Activated T-helper 9 cell treated with anti-CD3 and anti-CD28 coated beads, Interleukin-2, amount 50 U/mL, for 16 hours (primary cell): Measurements from ENCODE around the gene CYP19A1.

Experiments used
- DNase-seq: peaks from one replicate; pipeline ENCODE4 v3.0.0-alpha.2; 2020; ENCODE audit warnings: low read depth

CYP19A1 gene

DNA sequence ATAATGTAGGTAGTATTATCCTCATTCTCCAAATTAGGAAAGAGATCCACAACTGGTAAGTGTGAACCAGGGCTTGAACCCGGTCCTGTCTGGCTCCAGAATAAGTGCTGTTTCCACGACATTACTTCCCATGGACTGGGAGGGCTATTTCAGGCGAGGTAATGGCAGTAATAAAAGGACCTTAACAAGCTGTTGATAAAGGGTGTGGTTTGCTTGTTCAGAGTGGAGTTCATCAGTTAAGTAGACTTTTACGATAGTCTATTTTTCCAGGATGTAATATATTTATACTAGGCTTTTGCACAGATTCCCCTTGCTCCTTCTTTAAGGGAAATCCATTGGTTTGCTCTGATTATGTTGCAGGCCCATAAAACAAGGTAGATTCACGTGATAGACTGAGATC lies 155.3 kb downstream of the CYP19A1 start:
- no peak for DNase-seq

DNA sequence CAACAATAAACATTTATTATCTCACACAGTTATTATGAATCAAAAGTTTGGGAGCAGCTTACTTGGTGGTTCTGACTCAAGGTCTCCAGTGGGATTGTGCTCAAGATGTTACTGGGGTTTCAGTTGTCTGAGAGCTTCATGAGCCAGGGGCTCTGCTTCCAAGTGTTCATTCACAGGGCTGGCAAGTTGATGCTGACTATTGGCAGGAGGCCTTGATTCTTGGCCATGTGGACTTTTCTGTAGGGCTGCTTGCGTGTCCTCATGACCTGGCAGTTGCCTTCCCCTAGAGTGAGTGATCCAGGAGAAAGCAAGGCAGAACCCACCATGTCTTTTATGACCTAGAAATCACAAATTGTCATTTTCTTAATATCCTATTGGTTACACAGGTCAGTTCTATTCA lies 156.5 kb downstream of the CYP19A1 start:
- DNase-seq, result no peak

DNA sequence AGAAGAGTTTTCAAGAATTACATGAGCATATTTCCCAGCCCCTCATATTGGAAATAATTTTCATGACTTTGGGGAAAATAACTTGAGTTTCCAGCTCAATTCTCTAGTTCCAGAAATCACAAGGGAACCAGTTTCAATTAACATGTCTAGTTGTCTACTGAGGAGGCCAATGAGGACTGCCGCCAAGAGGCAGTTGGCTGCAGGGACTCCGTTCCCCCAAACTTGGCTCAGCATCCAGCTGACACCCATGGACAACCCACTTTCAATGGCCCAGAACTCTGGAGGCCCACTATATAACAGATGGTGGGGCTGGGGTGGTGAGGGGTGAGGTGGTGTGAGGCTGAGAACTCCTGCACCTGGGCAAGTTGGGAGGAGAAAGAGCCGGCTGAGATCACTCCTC lies 157.2 kb downstream of the CYP19A1 start:
- no peak for DNase-seq

DNA sequence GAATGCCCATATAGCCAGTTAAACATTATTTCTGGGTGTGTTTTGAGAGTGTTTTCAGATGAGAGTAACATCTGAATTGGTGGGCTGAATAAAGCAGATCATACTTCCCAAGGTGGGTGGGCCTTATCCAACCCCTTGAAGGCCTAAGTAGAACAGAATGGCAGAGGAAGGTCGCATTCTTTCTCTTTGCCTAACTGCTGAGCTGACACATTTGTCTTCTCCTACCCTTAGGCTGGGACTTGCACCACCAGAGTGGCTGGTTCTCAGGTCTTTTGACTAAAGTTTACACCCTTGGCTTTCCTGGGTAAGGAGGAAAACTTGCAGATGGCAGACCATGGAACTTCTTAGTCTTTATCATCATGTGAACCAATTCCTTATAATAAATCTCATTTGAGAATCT lies 157.9 kb downstream of the CYP19A1 start:
- DNase-seq, result no peak

DNA sequence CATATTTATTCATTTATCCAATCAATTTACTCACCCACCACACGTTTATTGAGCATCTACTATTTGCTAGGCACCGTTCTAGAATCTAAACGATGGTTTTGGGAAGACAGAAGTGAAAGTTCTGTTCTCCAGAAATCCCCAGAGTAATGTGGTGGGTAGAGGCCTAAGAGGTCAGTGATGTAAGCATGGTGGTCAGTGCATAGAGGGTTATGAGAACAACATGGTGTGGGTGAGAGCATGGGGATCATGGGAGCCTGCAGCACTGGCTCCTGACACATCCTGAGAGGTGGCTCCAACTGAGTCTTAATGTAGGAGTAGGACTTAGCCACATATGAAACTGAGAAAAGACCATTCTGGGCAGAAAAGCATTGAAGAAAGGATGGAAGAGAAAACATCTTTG lies 158.4 kb downstream of the CYP19A1 start:
- no peak for DNase-seq

DNA sequence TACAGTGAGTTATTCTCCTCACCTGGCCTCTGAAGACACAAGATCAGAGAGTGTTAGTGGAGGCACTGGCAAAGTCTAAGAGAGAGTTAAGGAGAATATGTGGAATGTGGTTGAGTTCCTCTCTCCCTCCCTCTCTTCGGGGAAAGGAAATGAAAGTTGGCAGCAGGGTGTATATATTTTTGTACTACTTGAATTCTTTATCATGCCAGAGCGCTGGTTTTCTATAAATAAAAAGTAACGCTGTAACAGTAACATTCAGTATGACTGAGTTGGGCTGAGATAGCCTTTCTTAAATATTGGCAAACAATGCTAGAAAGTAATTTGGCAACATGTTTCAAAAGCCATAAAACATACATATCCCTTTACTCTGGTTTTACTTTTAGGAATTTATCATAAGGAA lies 166.2 kb downstream of the CYP19A1 start:
- no peak for DNase-seq

DNA sequence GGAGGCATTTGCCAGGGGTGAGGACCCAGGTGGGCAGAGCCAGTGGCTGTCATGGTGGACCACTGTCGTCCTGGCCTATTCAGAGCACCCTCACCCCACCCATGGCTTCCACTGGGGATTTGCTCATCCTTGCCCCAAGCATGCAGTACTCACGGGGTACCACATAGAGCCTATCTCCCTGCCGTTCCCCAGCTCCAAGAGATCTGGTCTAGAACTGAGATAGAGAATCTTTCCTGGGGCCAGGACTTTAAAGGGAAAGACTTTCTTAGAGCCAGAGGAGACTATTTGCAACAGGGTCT lies 166.8 kb downstream of the CYP19A1 start:
- DNase-seq, result no peak

DNA sequence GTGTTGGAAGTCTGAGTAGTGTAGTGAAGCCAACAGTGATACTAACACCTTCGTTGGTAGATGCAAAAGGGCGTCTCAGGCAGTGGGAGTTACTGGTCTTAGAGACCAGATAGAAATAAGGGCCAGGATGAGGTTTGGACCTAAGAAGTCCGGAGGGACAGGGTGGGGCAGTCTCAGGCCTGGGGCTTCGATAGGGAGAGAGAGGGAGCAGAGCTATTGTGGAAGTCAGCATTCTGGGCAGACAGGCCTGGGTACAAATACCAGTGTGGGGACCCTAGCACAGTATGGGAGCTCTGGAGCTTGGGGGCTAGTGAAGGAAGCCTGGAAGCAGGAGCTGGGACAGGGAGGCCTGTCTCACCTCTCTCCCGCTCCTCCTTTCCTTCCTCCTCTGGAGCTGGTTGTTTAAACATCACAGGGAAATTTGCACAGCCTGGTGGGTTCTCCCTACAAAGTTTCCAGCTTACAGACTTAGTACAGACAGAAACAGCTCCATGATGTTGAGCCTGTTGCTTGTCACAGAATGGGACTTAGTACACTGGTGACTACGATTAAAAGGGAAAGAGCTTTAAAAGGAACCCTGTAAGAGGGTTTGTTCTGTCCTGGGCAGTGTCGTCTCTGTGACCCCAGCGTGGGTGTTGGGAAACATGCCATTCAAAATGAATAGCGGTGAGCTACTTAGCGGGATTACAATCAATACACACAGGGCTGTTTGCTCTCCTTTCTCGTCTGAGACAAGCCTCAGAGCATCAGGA lies 167.3 kb downstream of the CYP19A1 start:
- no peak for DNase-seq

DNA sequence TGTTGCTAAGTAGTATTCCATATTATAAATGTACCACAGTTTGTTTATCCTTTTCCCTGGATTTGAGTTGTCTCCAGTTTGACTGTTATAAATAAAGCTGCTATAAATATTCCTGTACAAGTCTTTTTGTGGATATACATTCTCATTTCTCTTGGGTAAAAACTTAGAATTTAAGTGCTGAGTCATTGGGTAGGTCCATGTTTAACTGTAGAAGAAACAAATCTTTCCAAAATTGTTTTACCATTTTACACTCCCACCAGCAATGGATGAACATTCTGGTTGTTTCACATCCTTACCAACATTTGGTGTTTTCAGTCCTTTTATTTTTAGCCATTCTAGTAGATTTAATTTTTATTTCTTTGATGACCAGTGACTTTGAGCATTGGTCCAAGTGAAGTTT lies 169.7 kb downstream of the CYP19A1 start:
- DNase-seq, result no peak

DNA sequence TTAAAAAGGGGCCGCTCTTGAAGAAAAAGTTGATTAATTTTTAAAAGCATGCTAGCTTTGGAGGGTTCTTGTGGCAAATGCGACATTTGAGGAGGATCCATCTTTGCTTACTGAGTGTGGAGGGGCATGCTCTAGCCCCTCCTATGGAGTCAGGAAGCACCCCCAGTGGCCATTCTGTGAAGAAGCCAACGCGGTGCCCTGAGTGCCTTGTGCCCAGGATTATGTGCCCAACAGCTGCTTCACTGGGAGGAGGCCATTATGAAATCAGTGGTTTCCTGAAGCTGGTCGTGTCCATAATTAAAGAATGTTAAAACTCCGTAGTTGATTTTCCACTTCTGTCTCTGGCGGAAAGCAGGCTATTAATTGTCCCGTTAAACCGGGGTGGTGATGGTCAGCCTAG lies 174.6 kb downstream of the CYP19A1 start:
- no peak for DNase-seq

DNA sequence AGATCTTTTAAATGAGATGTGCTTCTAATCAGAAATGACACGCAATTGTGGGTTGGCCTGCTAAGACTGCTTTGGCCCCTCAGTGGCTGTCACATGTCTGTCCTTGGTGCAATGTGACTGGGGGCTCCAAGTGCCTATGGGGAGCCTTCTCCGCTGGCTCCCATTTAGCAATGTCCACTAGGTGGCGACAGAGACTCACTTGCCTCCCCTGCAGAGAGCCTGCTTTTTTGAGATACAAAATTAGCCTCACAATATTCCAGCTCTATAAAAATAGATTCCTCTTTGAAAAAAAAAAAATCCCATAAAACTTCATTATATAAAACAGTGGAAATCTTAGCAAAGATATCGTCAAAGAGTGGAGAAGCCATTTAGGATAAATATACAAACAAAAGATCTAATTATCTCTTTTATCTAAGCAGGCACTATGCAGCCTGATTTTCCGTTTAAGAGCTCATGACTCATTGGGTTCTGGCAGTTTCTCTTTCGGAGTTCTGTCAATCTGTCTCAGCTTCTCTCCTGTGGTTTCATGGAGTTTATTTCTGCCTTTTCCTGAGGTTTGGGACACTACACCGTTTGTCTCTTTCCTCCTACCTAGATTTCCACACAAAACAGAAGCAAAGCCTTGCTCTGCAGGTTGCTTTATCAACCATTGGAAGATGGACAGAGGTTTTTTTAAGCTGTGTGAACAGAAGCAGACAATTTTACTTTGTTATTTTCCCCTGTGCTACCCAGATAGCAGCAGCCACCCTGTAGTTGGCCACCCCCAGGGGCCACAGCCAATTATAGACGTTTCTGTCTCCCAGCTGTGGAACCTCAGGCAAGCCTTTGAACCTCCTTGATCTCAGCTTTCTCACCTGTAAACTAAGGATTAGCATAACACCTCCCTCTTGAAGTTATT lies 175.3 kb downstream of the CYP19A1 start:
- DNase-seq, result peak; percentile 20

DNA sequence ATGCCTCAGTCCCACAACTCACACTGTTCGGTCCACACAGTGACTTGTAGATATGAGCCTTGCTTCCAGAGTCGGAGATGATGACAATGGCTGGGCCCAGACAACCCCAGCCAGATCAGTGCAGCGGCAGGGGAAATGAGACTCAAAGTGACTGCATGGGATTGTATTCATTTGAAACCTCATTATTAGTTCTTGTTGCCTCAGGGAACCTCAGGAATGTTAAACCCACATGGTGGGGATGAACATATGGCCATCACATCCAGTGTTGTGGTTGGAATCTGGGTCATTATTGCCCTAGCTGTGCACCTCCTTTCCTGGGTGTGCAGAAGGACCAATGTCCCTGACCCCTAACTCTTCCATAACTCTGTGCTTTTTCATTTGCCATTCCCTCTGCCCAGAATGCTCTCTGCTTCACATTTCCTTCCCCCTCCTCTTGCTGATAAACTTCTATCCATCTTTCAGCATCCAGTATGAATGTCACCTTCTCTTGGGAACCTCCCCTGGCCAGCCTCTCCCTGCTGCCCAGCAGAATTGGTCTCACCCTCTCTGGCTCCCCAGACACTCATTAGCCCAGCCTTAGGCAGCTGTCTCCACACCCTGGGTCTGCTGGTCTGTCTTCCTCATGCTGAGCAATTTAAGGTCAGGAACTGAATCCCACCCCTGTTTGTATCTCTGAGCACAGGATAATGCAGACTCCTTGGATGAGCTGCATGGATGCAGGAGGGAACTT lies 176.7 kb downstream of the CYP19A1 start:
- no peak for DNase-seq

DNA sequence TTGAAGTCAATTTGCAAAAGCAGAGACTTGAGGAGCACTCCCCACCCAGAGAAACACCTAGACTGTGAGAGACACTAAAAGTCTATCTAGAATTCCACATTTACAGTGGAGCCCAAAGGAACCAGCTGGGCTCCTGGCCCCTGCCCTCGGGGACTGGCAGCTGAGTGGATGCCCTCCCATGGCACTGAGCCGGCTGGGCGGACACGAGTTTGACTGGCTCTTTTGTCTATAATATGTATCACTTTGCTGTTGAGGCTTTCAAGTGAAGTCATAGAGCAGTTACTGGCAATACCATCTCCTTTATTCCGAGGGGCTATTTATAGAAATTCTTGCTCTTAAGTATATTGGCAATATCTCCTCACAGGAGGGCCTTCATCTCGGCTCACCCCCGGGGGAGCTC lies 177.9 kb downstream of the CYP19A1 start:
- DNase-seq, result no peak
